ENCODE results near the gene RBPJL. TPM values are rescaled to one million over a fixed set of nuclear protein-coding genes. Genes with fewer than 3 reads are reported as not detected.

RBPJL gene
- total and polyA plus RNA-seq, 2 of the 8 experiments (the other 6 are each of a cell fraction or from before 2014, with no cell fraction given) = 0.67 to 1.3 TPM

GRCh38 chr20:45282700-45283550, 23.7 kb upstream of the RBPJL start:
- Histone ChIP-seq H3K79me2 (ENCODE audit: control insufficient read depth in 1 of 2, insufficient read depth in 2 of 2, low read length in 2 of 2) (no peaks in the 10 kb centered on the region), H3K4me1 (replicated peaks in 1 of 4; ENCODE audit: control insufficient read depth in 3 of 4, insufficient read depth in 4 of 4, low read length in 3 of 4) (no peaks in the 10 kb centered on the region), H4K5ac (ENCODE audit: insufficient read length, low read depth, low read length) (no peak overlapping the region), H3K27ac (ENCODE audit: low read depth, low read length) (no peak overlapping the region), H3K4me3 (ENCODE audit: extremely low read depth in 1 of 4, insufficient read depth in 2 of 4, low read depth in 3 of 4, low read length in 4 of 4) (no peak overlapping the region), H2BK15ac (ENCODE audit: low read length) (no peak overlapping the region), H4K20me1 (replicated peaks in 1 of 2; ENCODE audit: control insufficient read depth in 1 of 2, insufficient read depth in 2 of 2, low read length in 2 of 2) (no peaks in the 10 kb centered on the region), H3K4me2 (ENCODE audit: insufficient read depth in 1 of 2, low read depth in 2 of 2, low read length in 2 of 2) (no peak overlapping the region), H3K14ac (ENCODE audit: insufficient read length) (no peak overlapping the region), H2BK120ac (replicated peaks; ENCODE audit: low read depth, low read length) (no peak overlapping the region), H3K9ac (replicated peaks in 1 of 4; ENCODE audit: extremely low read depth in 1 of 4, low read depth in 3 of 4, low read length in 3 of 4) (no peak overlapping the region), H2BK5ac (ENCODE audit: low read depth, low read length) (no peak overlapping the region), H3K18ac (ENCODE audit: extremely low read depth, low read length) (no peak overlapping the region), H3K56ac (replicated peaks; ENCODE audit: insufficient read length, low read depth, low read length) (no peak overlapping the region), H2BK12ac (ENCODE audit: low read depth, low read length) (no peak overlapping the region; the same call in 1 of the 2 replicates), H4K91ac (replicated peaks; ENCODE audit: insufficient read length, low read length) (no peak overlapping the region), H3K79me1 (ENCODE audit: low read depth, low read length) (no peaks in the 10 kb centered on the region), H3K23ac (ENCODE audit: insufficient read length) (no peak overlapping the region), H2AK5ac (ENCODE audit: low read depth, low read length) (no peak overlapping the region), H3K9me3 (ENCODE audit: insufficient read depth in 2 of 2, low read depth in 1 of 2, low read length in 1 of 2) (no peaks in the 10 kb centered on the region), H3K4ac (replicated peaks; ENCODE audit: insufficient read length, low read depth, low read length) (no peak overlapping the region), H2BK20ac (ENCODE audit: low read length) (no peak overlapping the region), H2AFZ (ENCODE audit: low read length) (no peak overlapping the region), H3K23me2 (ENCODE audit: low read depth, low read length) (peaks cover 4% of the 10 kb centered on the region; the same call in 1 of the 2 replicates), H3K27me3 (replicated peaks in 1 of 4; ENCODE audit: control insufficient read depth in 3 of 4, extremely low read depth in 1 of 4, insufficient read depth in 3 of 4, low read length in 3 of 4) (no peaks in the 10 kb centered on the region), H3K36me3 (ENCODE audit: control insufficient read depth in 2 of 4, insufficient read depth in 4 of 4, low read length in 3 of 4) (no peaks in the 10 kb centered on the region), H4K8ac (ENCODE audit: extremely low read depth, insufficient read depth, low read length) (no peak overlapping the region)
- 84% methylated on average over 7 of the region's 7 CpGs; no CpG with 5 or more reads in 1 of the 2 experiments for WGBS, 2 experiments (ENCODE audit: extremely low coverage in 1 of 2, insufficient coverage in 1 of 2, insufficient read length in 1 of 2, insufficient replicate concordance in 2 of 2, low coverage in 1 of 2, low lambda C conversion rate in 2 of 2, missing lambda C conversion rate in 1 of 2)
- CTCF ChIA-PET (ENCODE audit: partially characterized antibody) = interaction anchor here (1.2 to 1.9 kb wide), 3 partner anchors 8 to 188 kb away, joined by 3 to 13 read pairs (median 4); no protein-coding TSS in a partner anchor
- DNase-seq (ENCODE audit: low read depth in 1 of 2, low spot score in 2 of 2) (no peak), FAIRE-seq (no peak)
- TF ChIP-seq RBBP5 (IDR thresholded peaks at IDR 0.05; ENCODE audit: borderline replicate concordance, low read depth, low read length) (no peak), CBX8 (IDR thresholded peaks at IDR 0.05; ENCODE audit: borderline replicate concordance, low read depth, low read length) (no peak), CREB1 (IDR thresholded peaks at IDR 0.05) (no peak), BRCA1 (IDR thresholded peaks at IDR 0.05; ENCODE audit: low read depth, low read length) (no peak), SUZ12 (IDR thresholded peaks at IDR 0.05; ENCODE audit: low read length) (no peak), SIRT6 (IDR thresholded peaks at IDR 0.05; ENCODE audit: low read length) (no peak), TAF1 (IDR thresholded peaks at IDR 0.05; ENCODE audit: low read depth, low read length) (no peak), KDM5A (IDR thresholded peaks at IDR 0.05; ENCODE audit: low read length) (no peak)
- POLR2A ChIA-PET (ENCODE audit: partially characterized antibody) = interaction anchor here (1.1 kb wide), 1 partner anchor 15 kb away, joined by 3 read pairs; no protein-coding TSS in a partner anchor
